ENCODE data around the gene LOXHD1. TPM values are rescaled to one million over a fixed set of nuclear protein-coding genes. Genes with fewer than 3 reads are reported as not detected.

LOXHD1 gene
- total RNA-seq, 1 donor from 2014 or later = not detected

GRCh38 chr18:46482831-46483230 lies 174.2 kb downstream of the LOXHD1 start:
- no peak for DNase-seq (ENCODE audit: low read depth, low spot score)

GRCh38 chr18:46481847-46482245 lies 175.2 kb downstream of the LOXHD1 start:
- no peak for DNase-seq (ENCODE audit: low read depth, low spot score)

DNA sequence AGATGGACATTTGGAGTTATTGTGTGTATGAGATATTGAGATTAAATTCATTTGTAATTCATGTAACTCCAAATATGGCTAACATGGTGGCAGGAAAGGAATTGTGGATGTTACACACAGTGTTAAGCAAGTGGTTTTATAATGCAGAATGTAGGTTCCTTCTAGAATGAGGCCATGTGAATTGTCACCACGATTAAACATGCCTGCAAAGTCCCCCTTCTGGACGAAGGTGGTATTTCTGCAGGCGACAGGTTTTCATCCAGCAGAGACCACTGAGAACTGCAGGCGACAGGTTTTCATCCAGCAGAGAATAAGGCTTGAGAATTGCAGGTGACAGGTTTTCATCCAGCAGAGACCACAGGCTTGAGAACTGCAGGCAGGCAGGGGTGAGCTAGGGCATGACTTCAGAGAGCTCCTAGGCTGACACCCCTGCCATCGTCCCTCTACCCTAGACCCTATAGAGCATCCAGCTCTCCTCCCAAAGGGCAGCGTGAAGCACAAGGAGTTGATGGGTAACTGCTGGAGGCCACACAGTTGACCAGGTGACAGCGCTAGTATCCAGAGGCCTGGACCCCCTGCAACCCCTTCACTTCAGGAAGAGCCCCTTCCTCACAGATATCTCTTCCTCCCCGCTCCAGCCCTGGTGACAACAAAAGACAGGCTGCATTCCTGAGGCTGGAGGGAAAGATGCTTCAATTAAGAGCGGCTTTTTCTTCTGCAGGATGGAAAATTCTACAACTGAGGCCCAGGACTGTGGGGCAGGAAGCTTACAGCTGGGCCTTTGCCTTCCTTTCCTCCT lies 175.8 kb downstream of the LOXHD1 start:
- DNase-seq (ENCODE audit: low read depth, low spot score) = no peak

GRCh38 chr18:46480226-46480625 lies 176.8 kb downstream of the LOXHD1 start:
- DNase-seq (ENCODE audit: low read depth, low spot score) = no peak

- no peak for DNase-seq (ENCODE audit: low read depth, low spot score)
These were observed 178.2 kb downstream of the LOXHD1 start for GRCh38 chr18:46478796-46479195.

DNA sequence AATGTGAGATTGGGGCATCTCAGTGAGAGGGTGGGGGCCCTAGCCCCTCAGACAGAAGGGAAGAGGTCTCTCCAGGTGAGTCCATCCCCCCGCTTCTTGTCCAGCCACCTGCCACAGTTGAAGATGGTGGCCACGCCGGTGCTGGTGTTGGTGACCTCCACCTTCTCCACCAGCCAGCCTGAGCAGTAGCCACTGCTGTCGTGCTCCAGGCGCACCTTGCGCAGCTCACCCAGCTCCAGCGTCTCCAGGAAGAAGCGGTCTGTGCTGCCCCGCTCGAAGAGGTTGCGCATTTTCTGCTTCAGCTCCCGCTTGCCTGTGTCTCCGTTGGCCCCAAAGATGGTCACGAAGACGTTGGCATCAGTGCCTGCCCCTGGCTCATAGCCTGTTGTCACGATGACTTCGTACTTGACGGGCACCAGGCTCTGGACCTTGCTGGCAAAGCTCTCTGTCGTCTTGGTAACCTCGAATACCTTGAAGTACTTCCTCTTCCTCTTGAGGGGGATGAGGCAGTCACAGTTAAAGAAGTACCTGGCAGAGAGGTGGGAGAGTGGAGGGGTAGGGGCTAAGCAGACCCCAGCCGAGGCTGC lies 179.5 kb downstream of the LOXHD1 start:
- no peak for DNase-seq (ENCODE audit: low read depth, low spot score)

- no peak for DNase-seq (ENCODE audit: low read depth, low spot score)
These were observed 181.6 kb downstream of the LOXHD1 start for GRCh38 chr18:46475390-46475752.

- DNase-seq (ENCODE audit: low read depth, low spot score) = no peak
These were observed 182.3 kb downstream of the LOXHD1 start for GRCh38 chr18:46474487-46475389.

DNA sequence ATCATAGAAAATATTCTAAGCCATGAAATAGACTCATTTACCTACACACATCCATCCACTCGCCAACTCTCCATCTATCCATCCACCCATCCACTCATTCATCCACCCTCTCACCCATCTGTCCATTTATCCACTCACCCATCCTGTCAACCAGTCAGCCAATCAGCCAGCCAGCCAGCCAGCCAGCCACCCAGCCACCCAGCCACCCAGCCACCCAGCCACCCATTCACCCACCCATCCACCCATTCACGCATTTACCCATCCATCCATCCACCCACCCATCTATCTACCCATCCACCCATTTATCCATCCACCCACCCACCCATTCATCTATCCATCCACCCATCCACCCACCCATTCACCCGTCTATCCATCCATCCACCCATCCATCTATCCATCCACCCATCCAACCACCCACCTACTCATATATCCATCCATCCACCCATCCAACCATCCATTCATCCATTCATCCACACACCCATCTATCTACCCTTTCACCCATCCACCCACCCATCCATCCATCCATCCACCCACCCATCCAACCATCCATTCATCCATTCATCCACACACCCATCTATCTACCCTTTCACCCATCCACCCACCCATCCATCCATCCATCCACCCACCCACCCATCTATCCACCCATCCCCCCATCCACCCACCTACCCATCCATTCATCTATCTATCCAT lies 185.1 kb downstream of the LOXHD1 start:
- DNase-seq (ENCODE audit: low read depth, low spot score) = no peak

GRCh38 chr18:46470714-46471113 lies 186.3 kb downstream of the LOXHD1 start:
- no peak for DNase-seq (ENCODE audit: low read depth, low spot score)

- DNase-seq (ENCODE audit: low read depth, low spot score) = no peak
These were observed 187.7 kb downstream of the LOXHD1 start for GRCh38 chr18:46469186-46469915.

DNA sequence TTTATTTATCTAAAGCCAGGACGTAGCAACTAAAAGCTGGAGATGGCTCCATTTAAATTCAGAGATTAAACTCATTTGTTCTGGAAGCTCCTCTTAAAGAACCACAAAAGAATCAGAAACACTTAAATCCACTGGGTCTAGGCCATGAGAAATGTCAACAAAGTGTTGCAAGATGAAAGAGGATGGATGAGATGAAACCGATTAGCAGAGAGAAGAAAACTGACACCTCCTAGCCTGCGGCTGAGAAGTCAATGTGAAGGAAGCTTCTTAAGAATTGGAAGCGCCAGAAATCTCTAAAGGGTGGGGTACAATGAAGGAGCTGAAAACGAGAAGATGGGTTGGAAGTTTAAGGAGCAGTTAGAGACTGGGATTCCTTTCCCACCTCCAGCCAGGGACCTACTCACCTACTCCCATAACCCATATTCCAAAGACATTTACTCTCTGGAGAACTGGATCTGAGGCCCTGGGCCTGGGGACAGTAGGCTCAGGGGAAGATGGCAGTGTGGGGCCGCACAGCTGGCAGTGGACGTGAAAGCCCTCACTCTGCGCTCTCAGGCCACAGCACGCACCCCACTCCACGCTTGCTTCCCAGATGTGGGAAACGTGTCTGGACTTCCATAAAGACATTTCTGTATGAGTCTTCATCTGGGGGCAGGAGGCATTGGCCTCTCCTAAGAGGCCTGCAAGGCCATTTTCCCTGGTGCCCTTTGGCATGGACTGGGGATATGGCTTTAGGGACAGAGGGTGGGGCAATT lies 188.4 kb downstream of the LOXHD1 start:
- DNase-seq (ENCODE audit: low read depth, low spot score) = no peak

DNA sequence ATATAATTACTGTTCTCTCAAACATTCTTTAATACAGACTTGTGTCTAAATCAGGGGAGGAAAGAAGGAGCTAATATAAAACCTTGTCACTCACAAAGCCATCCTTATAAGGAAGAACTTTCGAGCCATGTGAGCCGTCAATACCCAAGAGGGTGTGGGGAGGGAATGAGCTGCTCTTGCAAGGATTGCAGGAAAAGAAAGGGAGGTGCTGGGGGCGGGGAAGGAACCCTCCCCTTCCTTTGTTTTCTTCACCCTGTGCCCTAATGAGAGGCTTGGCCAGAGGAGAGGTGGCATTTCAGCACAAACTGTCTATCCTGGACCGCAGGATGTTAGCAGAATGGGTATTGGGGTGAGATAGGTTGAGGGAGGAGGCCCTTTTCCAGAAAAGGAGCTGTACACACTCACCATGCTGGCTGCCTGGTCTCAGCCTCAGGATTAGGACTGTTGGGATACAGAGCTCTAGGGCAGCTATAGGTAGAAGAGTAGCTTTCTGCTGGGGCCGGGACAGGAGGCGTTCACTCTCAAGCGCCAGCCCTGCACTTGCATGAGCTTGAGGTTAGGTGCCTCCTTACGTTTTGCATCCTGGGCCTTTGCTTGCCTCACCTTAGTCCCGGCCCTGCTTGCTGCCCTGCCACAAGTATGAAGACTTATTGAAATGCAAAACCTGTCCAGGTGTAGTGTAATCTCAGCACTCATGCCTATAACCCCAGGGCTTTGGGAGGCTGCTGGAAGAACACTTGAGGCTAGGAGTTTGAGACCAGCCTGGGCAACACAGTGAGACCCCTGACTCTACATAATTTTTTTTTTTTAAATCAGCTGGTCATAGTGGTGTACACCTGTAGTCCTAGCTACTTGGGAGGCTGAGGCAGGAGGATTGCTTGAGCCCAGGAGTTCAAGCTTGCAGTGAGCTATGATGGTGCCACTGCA lies 190.5 kb downstream of the LOXHD1 start:
- DNase-seq (ENCODE audit: low read depth, low spot score) = no peak

DNA sequence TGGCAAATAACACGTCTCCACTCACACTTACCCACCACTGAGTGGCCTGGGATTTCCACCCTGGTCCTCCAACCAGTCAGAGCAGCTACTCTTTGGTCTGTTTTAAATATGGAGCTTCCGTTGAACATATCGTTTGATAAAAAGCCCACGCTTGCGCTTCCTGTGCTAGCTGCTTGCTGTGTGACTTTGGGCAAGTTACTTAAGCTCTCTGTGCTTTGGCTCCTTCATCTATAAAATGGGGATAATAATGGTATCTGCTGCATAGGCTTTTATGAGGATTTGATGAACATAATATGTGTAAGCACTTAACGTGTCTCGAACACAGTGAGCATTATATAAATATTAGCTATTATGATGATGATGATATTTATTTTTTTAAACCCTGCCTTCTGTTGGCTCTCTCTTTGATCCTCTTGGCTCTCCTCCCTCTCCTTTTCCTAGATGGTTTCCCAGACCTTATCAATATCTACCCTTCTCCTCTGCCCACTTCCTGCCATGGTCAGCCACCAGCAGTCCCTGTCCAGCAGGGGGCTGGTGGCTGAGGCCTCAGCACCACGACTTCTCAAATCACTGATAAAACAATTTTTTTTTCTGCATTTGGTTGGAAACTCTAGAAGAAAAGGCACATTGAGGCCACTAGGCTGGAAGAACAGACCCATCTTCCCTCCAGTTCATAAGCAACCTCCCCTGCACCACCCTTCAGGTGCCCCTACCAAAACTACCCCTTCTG lies 191.9 kb downstream of the LOXHD1 start:
- no peak for DNase-seq (ENCODE audit: low read depth, low spot score)

DNA sequence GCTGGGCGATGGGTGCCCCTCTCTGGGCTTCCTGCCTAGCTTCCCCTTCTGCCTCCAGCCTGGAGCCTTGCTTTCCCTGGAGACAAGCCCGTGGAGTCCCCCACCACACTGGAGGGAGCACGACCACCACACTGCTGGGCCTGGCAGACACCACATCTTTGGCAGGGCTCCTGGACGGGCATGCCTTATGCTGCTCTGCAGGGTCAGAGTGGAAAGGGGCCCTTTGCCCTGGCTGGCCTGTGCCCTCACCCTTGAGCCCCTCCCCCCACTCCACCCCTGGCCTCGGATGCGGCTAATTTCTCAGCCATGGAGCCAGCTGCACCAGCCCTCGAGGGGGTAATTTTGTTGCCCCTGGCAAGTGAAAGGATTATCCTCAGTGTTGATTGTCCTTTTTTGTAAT lies 194.5 kb downstream of the LOXHD1 start:
- no peak for DNase-seq (ENCODE audit: low read depth, low spot score)

- no peak for DNase-seq (ENCODE audit: low read depth, low spot score)
These were observed 195.0 kb downstream of the LOXHD1 start for GRCh38 chr18:46461993-46462392.

DNA sequence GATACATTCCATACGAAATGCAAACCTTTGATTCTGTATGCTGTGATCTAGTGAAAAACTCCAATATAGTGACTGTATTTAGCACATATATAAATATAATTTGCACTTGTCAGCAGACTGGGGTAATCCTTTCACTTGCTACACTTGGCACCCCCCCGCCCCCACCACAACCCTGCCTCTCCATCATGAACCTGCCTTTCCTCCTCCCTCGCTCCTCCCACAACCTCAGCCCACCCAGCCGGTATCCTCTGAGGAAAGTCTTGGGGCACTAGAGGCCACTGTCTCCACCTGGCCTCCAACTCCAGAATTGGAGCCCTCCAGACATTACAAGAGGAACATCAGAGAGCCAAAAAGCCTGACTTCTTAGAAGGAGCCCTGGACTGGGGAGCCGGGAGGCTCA lies 196.3 kb downstream of the LOXHD1 start:
- no peak for DNase-seq (ENCODE audit: low read depth, low spot score)

GRCh38 chr18:46459789-46460455 lies 197.1 kb downstream of the LOXHD1 start:
- DNase-seq (ENCODE audit: low read depth, low spot score) = no peak

Data from pulmonary artery endothelial cell (primary cell).